CD4-positive, alpha-beta T cell treated with Interleukin-15 for 1 hour (primary cell): ENCODE measurements around the gene GGT7.
"Not testable (repeated sequence)": the region's sequence is repeated elsewhere in the genome, so short reads cannot be mapped to it uniquely, and the experiment has no call there.

ENCODE experiments used
- DNase-seq: peaks from one replicate; pipeline ENCODE4 v3.0.0-alpha.2; 2020

The GGT7 gene

GRCh38 chr20:34872622-34873224, at the start of gene GGT7:
TSS of gene GGT7 (minus strand) at chr20:34872856. CDS start at chr20:34872815, 41 bp downstream.
- peak; percentile 84 for DNase-seq

GRCh38 chr20:34921436-34921835, 48.8 kb upstream of the GGT7 start:
- DNase-seq = no peak

- DNase-seq = no peak
Measured at GRCh38 chr20:34920055-34920454, 47.4 kb upstream of the GGT7 start.

- no peak for DNase-seq
Measured at GRCh38 chr20:34916774-34917354, 44.2 kb upstream of the GGT7 start.

GRCh38 chr20:34915749-34916455, 43.2 kb upstream of the GGT7 start:
- DNase-seq = no peak

GRCh38 chr20:34915131-34915530, 42.5 kb upstream of the GGT7 start:
- no peak for DNase-seq

- no peak for DNase-seq
Measured at GRCh38 chr20:34907616-34908469, 35.2 kb upstream of the GGT7 start.

GRCh38 chr20:34904202-34904621, 31.6 kb upstream of the GGT7 start:
- no peak for DNase-seq

- DNase-seq = not testable (repeated sequence)
Measured at GRCh38 chr20:34898731-34899130, 26.1 kb upstream of the GGT7 start.

GRCh38 chr20:34898129-34898528, 25.5 kb upstream of the GGT7 start:
- not testable (repeated sequence) for DNase-seq

- DNase-seq = no peak
Measured at GRCh38 chr20:34896086-34896621, 23.5 kb upstream of the GGT7 start.

- DNase-seq = no peak
Measured at GRCh38 chr20:34895465-34895864, 22.8 kb upstream of the GGT7 start.

GRCh38 chr20:34894723-34895122, 22.1 kb upstream of the GGT7 start:
- DNase-seq = no peak

GRCh38 chr20:34892671-34893070, 20.0 kb upstream of the GGT7 start:
- no peak for DNase-seq

- peak; percentile 28 for DNase-seq
Measured at GRCh38 chr20:34891166-34892062, 18.8 kb upstream of the GGT7 start.

- DNase-seq = no peak
Measured at GRCh38 chr20:34888468-34888867, 15.8 kb upstream of the GGT7 start.

- DNase-seq = no peak
Measured at GRCh38 chr20:34887023-34887422, 14.4 kb upstream of the GGT7 start.

- DNase-seq = no peak
Measured at GRCh38 chr20:34886122-34886521, 13.5 kb upstream of the GGT7 start.

GRCh38 chr20:34884260-34884659, 11.6 kb upstream of the GGT7 start:
- no peak for DNase-seq

GRCh38 chr20:34883809-34884208, 11.2 kb upstream of the GGT7 start:
- no peak for DNase-seq

GRCh38 chr20:34883087-34883688, 10.5 kb upstream of the GGT7 start:
- no peak for DNase-seq

- DNase-seq = no peak
Measured at GRCh38 chr20:34881689-34882088, 9.0 kb upstream of the GGT7 start.
